K562 (cell line): ENCODE measurements around the gene FOLR2. TPM values are rescaled to one million over a fixed set of nuclear protein-coding genes. Genes with fewer than 3 reads are reported as not detected.

Experiments used
- ATAC-seq: fragments of 200-7000 bp; cut with Tn5 transposase; 3 replicates; pipeline ENCODE4 v1.9.1; 2020; ENCODE audit warnings: moderate library complexity
- BruUV-seq: library from RNA; stranded (reverse); fragments of 400-500 nt; replicated peaks from 2 replicates; lab custom pipeline; 2021; lab: Mats Ljungman, UMichigan
- CTCF ChIA-PET: fragments of 300-600 bp; formaldehyde crosslinking; extraction: SDS; loops from one replicate; lab custom pipeline; 2021; ENCODE audit warnings: low intra/inter-chr PET ratio; lab: Yijun Ruan, JAX
- POLR2A ChIA-PET: fragments of 300-600, 350-650 bp; sonication (Branson Sonifier 250); formaldehyde crosslinking; extraction: SDS; loops from one replicate; lab custom pipeline; 2021; ENCODE audit warnings: antibody characterized with exemption, inconsistent platforms; lab: Yijun Ruan, JAX
- DNase-seq, 4 experiments: peaks; one replicate each; pipeline versions ENCODE4 v3.0.0 to v3.0.0-alpha.2; 2011 to 2018; ENCODE audit warnings: low spot score in 3 of 4, mixed read lengths in 3 of 4; ENCODE audit errors: extremely low read depth in 1 of 4
- FAIRE-seq: peaks from 2 replicates; lab custom pipeline; 2011; peaks lifted over from hg19 to GRCh38; lab: Jason Lieb, UNC
- H2AFZ ChIP-seq: 2 replicates; pipeline ENCODE4 v1.6.0; 2011; ENCODE audit warnings: low read depth, low read length, control low read depth, inconsistent platforms
- H3K27ac ChIP-seq: fragments of 200-600 bp; 3 replicates; pipeline ENCODE4 v1.8.0; 2011; ENCODE audit warnings: low read depth, mild to moderate bottlenecking, control low read depth, inconsistent platforms, low read length, moderate library complexity, mixed read lengths; ENCODE audit errors: extremely low read depth
- H3K27me3 ChIP-seq, 2 experiments: fragments of 300-600 bp in 1 of 2; 2 replicates in 1 of 2; 3 replicates in 1 of 2; pipeline versions ENCODE4 v1.6.0 to v1.8.0; 2011; ENCODE audit warnings: inconsistent platforms in 2 of 2, low read length in 2 of 2, mild to moderate bottlenecking in 1 of 2, mixed read lengths in 1 of 2, moderate library complexity in 1 of 2; ENCODE audit not compliant: control insufficient read depth in 2 of 2, insufficient read depth in 2 of 2
- H3K36me3 ChIP-seq: fragments of 300-600 bp; 3 replicates; pipeline ENCODE4 v1.8.0; 2011; ENCODE audit warnings: mild to moderate bottlenecking, low read length, inconsistent platforms; ENCODE audit not compliant: control insufficient read depth, insufficient read depth
- H3K4me1 ChIP-seq, 2 experiments: fragments of 200-600 bp in 1 of 2; replicated peaks in 1 of 2; 2 replicates in 1 of 2; 3 replicates in 1 of 2; pipeline versions ENCODE4 v1.5.1 to v1.8.0; 2011; ENCODE audit warnings: inconsistent platforms in 2 of 2, low read length in 2 of 2, mild to moderate bottlenecking in 1 of 2, mixed read lengths in 1 of 2, moderate library complexity in 1 of 2; ENCODE audit not compliant: control insufficient read depth in 2 of 2, insufficient read depth in 2 of 2
- H3K4me2 ChIP-seq: 2 replicates; pipeline ENCODE4 v1.6.1; 2011; ENCODE audit warnings: low read length, control low read depth, inconsistent platforms, mixed read lengths; ENCODE audit not compliant: insufficient read depth
- H3K4me3 ChIP-seq: fragments of 200-600 bp; sonication (generic), shearing (Covaris generic); 2 replicates; pipeline ENCODE4 v1.5.1; 2016; ENCODE audit warnings: control low read depth, inconsistent platforms
- H3K79me2 ChIP-seq: fragments of 200-600 bp; 3 replicates; pipeline ENCODE4 v1.8.0; 2011; ENCODE audit warnings: low read length, inconsistent platforms; ENCODE audit not compliant: control insufficient read depth, insufficient read depth
- H3K9ac ChIP-seq, 2 experiments: 2 replicates each; pipeline versions ENCODE4 v1.6.0 to v1.6.1; 2011; ENCODE audit warnings: low read depth in 2 of 2, low read length in 2 of 2, control low read depth in 1 of 2, inconsistent platforms in 1 of 2, mild to moderate bottlenecking in 1 of 2, mixed read lengths in 1 of 2; ENCODE audit not compliant: insufficient read depth in 1 of 2
- H3K9me1 ChIP-seq: one replicate; pipeline ENCODE4 v1.6.0; 2011; ENCODE audit warnings: inconsistent platforms, mild to moderate bottlenecking, low read length, moderate library complexity; ENCODE audit not compliant: control insufficient read depth, insufficient read depth
- H3K9me3 ChIP-seq: replicated peaks from 2 replicates; pipeline ENCODE4 v1.5.1; 2011; ENCODE audit warnings: low read depth, low read length, inconsistent platforms; ENCODE audit not compliant: control insufficient read depth, insufficient read depth
- H4K20me1 ChIP-seq: replicated peaks from 2 replicates; pipeline ENCODE4 v1.6.1; 2011; ENCODE audit warnings: low read length, inconsistent platforms, mixed read lengths; ENCODE audit not compliant: control insufficient read depth, insufficient read depth
- ATF3 ChIP-seq, 2 experiments: fragments of 450-650 bp in 1 of 2; sonication (generic) in 1 of 2; formaldehyde crosslinking in 1 of 2; IDR thresholded peaks in 1 of 2; conservative IDR thresholded peaks in 1 of 2; 2 replicates each; pipeline versions ENCODE4 v1.6.1 to v1.8.1; 2016 to 2023; ENCODE audit warnings: mild to moderate bottlenecking in 2 of 2, moderate library complexity in 2 of 2, inconsistent platforms in 1 of 2, missing genetic modification reagents in 1 of 2
- DNMT1 ChIP-seq: fragments of 450-650 bp; IDR thresholded peaks from 2 replicates; pipeline ENCODE4 v1.6.1; 2016; ENCODE audit warnings: antibody characterized with exemption, mild to moderate bottlenecking
- FOXK2 ChIP-seq, 2 experiments: fragments of 450-650 bp; IDR thresholded peaks in 1 of 2; conservative IDR thresholded peaks in 1 of 2; 2 replicates each; pipeline ENCODE4 v1.6.1; 2016; ENCODE audit warnings: low read depth in 2 of 2, mild to moderate bottlenecking in 1 of 2
- ILF3 ChIP-seq: fragments of 450-650 bp; IDR thresholded peaks from 2 replicates; pipeline ENCODE4 v1.6.1; 2018; ENCODE audit warnings: antibody characterized with exemption, mild to moderate bottlenecking, moderate library complexity, borderline replicate concordance
- JUND ChIP-seq, 2 experiments: IDR thresholded peaks; 2 replicates in 1 of 2; 3 replicates in 1 of 2; pipeline ENCODE4 v1.6.1; 2011; ENCODE audit warnings: borderline replicate concordance in 2 of 2, low read depth in 2 of 2, low read length in 2 of 2, improper control_type of control experiment in 1 of 2, missing biosample characterization in 1 of 2, missing genetic modification characterization in 1 of 2, missing genetic modification reagents in 1 of 2
- MCM7 ChIP-seq, 2 experiments: fragments of 450-650 bp; IDR thresholded peaks; 2 replicates each; pipeline ENCODE4 v1.6.1; 2016 to 2018
- NONO ChIP-seq, 2 experiments: fragments of 200-400 bp in 1 of 2; fragments of 450-650 bp in 1 of 2; formaldehyde crosslinking in 1 of 2; IDR thresholded peaks; 2 replicates each; pipeline ENCODE4 v1.6.1; 2017; ENCODE audit warnings: low read depth in 2 of 2, mild to moderate bottlenecking in 2 of 2, moderate library complexity in 2 of 2, low read length in 1 of 2
- VEZF1 ChIP-seq: fragments of 200-800 bp; sonication (Bioruptor generic); IDR thresholded peaks from 2 replicates; pipeline ENCODE4 v1.6.1; 2017; ENCODE audit warnings: missing genetic modification characterization, missing compliant biosample characterization
- ZNF146 ChIP-seq: IDR thresholded peaks from one replicate; pipeline ENCODE4 v1.6.1; 2018; ENCODE audit warnings: missing compliant biosample characterization; ENCODE audit not compliant: unreplicated experiment
- WGBS: fragments of 100-300 bp; shearing (Covaris generic); methylation state at CpG from one replicate; pipeline ENCODE4 v1.1.6; 2016; ENCODE audit warnings: low coverage, mixed read lengths; ENCODE audit not compliant: insufficient coverage; ENCODE audit errors: missing lambda C conversion rate; 5-methylcytosine and 5-hydroxymethylcytosine counted together
- in situ Hi-C: fragments of 300-500 bp; cut with MboI; formaldehyde crosslinking; loops from 4 replicates; pipeline ENCODE4 v1.15.0; 2018; ENCODE audit warnings: inconsistent platforms, mixed read lengths
- intact Hi-C: fragments of 100-400 bp; cut with micrococcal nuclease; formaldehyde crosslinking; loops from 2 replicates; pipeline ENCODE4 v1.14.2; 2022
- polyA plus RNA-seq, 8 experiments: library from polyadenylated mRNA; depleted of rRNA in 4 of 8; stranded (reverse) in 5 of 8; unstranded in 3 of 8; fragments of >200 nt; fragmentation: Nextera tagmentation in 2 of 8; fragmentation: Illumina TruSeq in 1 of 8; extraction: Ambion mirVana in 2 of 8; extraction: Trizol in 1 of 8; gene quantifications; 2 replicates each; pipeline versions ENCODE4 v1.2.1 to v1.2.3, GENCODE V29; 2011 to 2014; ENCODE audit warnings: inconsistent platforms in 1 of 8, missing spikeins in 1 of 8
- total RNA-seq, 7 experiments: library from RNA; depleted of rRNA in 6 of 7; stranded (reverse); fragments of >200 nt in 6 of 7; fragmentation: Illumina TruSeq in 2 of 7; extraction: Trizol in 2 of 7; gene quantifications; 2 replicates each; pipeline versions ENCODE4 v1.2.1 to v1.2.3, GENCODE V29; 2011 to 2021; ENCODE audit warnings: low replicate concordance in 1 of 7

FOLR2 gene
- total and polyA plus RNA-seq, 9 of the 15 experiments (the other 6 are each of a cell fraction or from before 2014, with no cell fraction given) = 0.27 TPM; not detected in 8

- FAIRE-seq (no peak), ATAC-seq (no peak), DNase-seq (no peak)
- Histone ChIP-seq H3K4me1 (peaks cover 0 to 28% of the 10 kb centered on the region in 2 experiments; a peak in 2 of 5 replicates), H3K79me2 (no peaks in the 10 kb centered on the region), H3K9me3 (no peaks in the 10 kb centered on the region), H3K27ac (no peak overlapping the region), H3K4me3 (no peak overlapping the region), H3K9me1 (no peaks in the 10 kb centered on the region), H3K4me2 (no peak overlapping the region), H2AFZ (no peak overlapping the region), H3K36me3 (peaks cover 75% of the 10 kb centered on the region), H3K27me3 (no peaks in the 10 kb centered on the region), H4K20me1 (no peaks in the 10 kb centered on the region), H3K9ac (no peak overlapping the region)
- in situ Hi-C loops (no loop called here), intact Hi-C loops (loop anchor here (5.0 kb wide), 2 partner anchors 54 to 196 kb away; partner anchors contain the start of gene CLPB)
- no TSS peak for BruUV-seq
- 63% methylated on average over 4 of the region's 4 CpGs for WGBS
- TF ChIP-seq FOXK2 (conservative IDR thresholded peaks at IDR 0.05 in 1 of 2, IDR thresholded peaks at IDR 0.05 in 1 of 2; ENCODE audit: low read depth in 2 of 2) (no peak), NONO (IDR thresholded peaks at IDR 0.05; ENCODE audit: low read depth in 2 of 2, low read length in 1 of 2) (no peak), ZNF146 (CRISPR knock-in tag) (no peak), MCM7 (IDR thresholded peaks at IDR 0.05) (no peak), ILF3 (no peak), ATF3 (IDR thresholded peaks at IDR 0.05) (no peak), ATF3 (CRISPR knock-in tag; conservative IDR thresholded peaks at IDR 0.05) (no peak), JUND (IDR thresholded peaks at IDR 0.05; ENCODE audit: borderline replicate concordance, low read depth, low read length) (no peak), JUND (tag; IDR thresholded peaks at IDR 0.05; ENCODE audit: borderline replicate concordance, low read depth, low read length) (no peak), DNMT1 (no peak), VEZF1 (CRISPR knock-in tag) (no peak)
- ChIA-PET POLR2A (interaction anchor here (0.6 to 2.8 kb wide), 7 partner anchors 9 to 289 kb away, joined by 3 to 13 read pairs (median 5); partner anchors contain the start of genes CLPB and INPPL1), CTCF (no interaction called here)
Measured at GRCh38 chr11:72236083-72236697, 19.6 kb downstream of the FOLR2 start.
